HEK293 (cell line): ENCODE results near the gene ROBO4.

ENCODE experiments used
- PRDM4 ChIP-seq: fragments of 450-650 bp; formaldehyde crosslinking; IDR thresholded peaks from 2 replicates; pipeline ENCODE4 v1.5.1; 2017; ENCODE audit warnings: missing biosample characterization, missing genetic modification characterization
- REST ChIP-seq: fragments of 450-650 bp; formaldehyde crosslinking; IDR thresholded peaks from 2 replicates; pipeline ENCODE4 v1.5.1; 2016; ENCODE audit warnings: missing biosample characterization, missing genetic modification characterization
- SETDB1 ChIP-seq: IDR thresholded peaks from one replicate; pipeline ENCODE4 v1.6.1; 2017; ENCODE audit warnings: mild to moderate bottlenecking, low read length, moderate library complexity, mixed read lengths; ENCODE audit not compliant: insufficient read length
- ZIC2 ChIP-seq: fragments of 450-650 bp; formaldehyde crosslinking; IDR thresholded peaks from 2 replicates; pipeline ENCODE4 v1.5.1; 2016; ENCODE audit warnings: missing biosample characterization, missing genetic modification characterization
- ZNF112 ChIP-seq: fragments of 450-650 bp; formaldehyde crosslinking; IDR thresholded peaks from 2 replicates; pipeline ENCODE4 v1.5.0; 2017; ENCODE audit warnings: missing biosample characterization, missing genetic modification characterization
- ZNF175 ChIP-seq: fragments of 450-650 bp; formaldehyde crosslinking; IDR thresholded peaks from 2 replicates; pipeline ENCODE4 v1.5.1; 2016; ENCODE audit warnings: missing biosample characterization, missing genetic modification characterization
- ZNF311 ChIP-seq: fragments of 450-650 bp; formaldehyde crosslinking; IDR thresholded peaks from 2 replicates; pipeline ENCODE4 v1.5.1; 2017; ENCODE audit warnings: missing biosample characterization, missing genetic modification characterization, borderline replicate concordance
- ZNF585B ChIP-seq: fragments of 450-650 bp; formaldehyde crosslinking; IDR thresholded peaks from 2 replicates; pipeline ENCODE4 v1.5.1; 2016; ENCODE audit warnings: missing biosample characterization, missing genetic modification characterization
- ZNF658 ChIP-seq: fragments of 450-650 bp; formaldehyde crosslinking; IDR thresholded peaks from 2 replicates; pipeline ENCODE4; 2016; ENCODE audit warnings: missing biosample characterization, missing genetic modification characterization

- TF ChIP-seq ZNF175 (tag by site-specific recombination) (no peak), ZNF585B (no peak), ZNF658 (tag by site-specific recombination) (no peak), SETDB1 (no peak), PRDM4 (tag by site-specific recombination) (no peak), REST (tag by site-specific recombination) (no peak; the same call in none of the 2 replicates), ZIC2 (tag by site-specific recombination) (no peak), ZNF112 (tag by site-specific recombination) (no peak), ZNF311 (tag by site-specific recombination) (no peak)
Observed at GRCh38 chr11:124863826-124864165, 33.9 kb downstream of the ROBO4 start.
